Upper lobe of right lung (tissue), 1 donor: ENCODE measurements around the gene USP10. TPM values are rescaled to one million over a fixed set of nuclear protein-coding genes. Genes with fewer than 3 reads are reported as not detected.

Experiments
- ATAC-seq: fragments of 200-7000 bp; cut with Tn5 transposase; one replicate; pipeline ENCODE4 v1.9.1; 2020; ENCODE audit warnings: mild to moderate bottlenecking, moderate library complexity
- DNase-seq: peaks from one replicate; pipeline ENCODE4 v3.0.0-alpha.2; 2020
- H3K27ac ChIP-seq: fragments of 200-600 bp; one replicate; pipeline ENCODE4 v1.8.0; 2022
- H3K27me3 ChIP-seq: fragments of 200-600 bp; one replicate; pipeline ENCODE4 v1.8.0; 2022; ENCODE audit warnings: mild to moderate bottlenecking
- H3K36me3 ChIP-seq: fragments of 200-600 bp; one replicate; pipeline ENCODE4 v1.8.0; 2022
- H3K4me1 ChIP-seq: fragments of 200-600 bp; one replicate; pipeline ENCODE4 v1.8.0; 2022
- H3K4me3 ChIP-seq: fragments of 200-600 bp; one replicate; pipeline ENCODE4 v1.8.0; 2022; ENCODE audit warnings: mild to moderate bottlenecking
- H3K9me3 ChIP-seq: fragments of 200-600 bp; one replicate; pipeline ENCODE4 v1.8.0; 2022
- CTCF ChIP-seq: fragments of 200-600 bp; IDR thresholded peaks from one replicate; pipeline ENCODE4 v1.8.0; 2022; ENCODE audit warnings: antibody characterized with exemption
- intact Hi-C: fragments of 100-400 bp; cut with DNase I; formaldehyde crosslinking; loops from one replicate; pipeline ENCODE4 v1.11.0; 2022
- long read RNA-seq: library from polyadenylated mRNA; unstranded; transcript quantifications from one replicate; pipeline ENCODE4 v2.0.0, GENCODE V29; 2021
- total RNA-seq: library from RNA; stranded (reverse); fragmentation: NEBNext Ultra II Directional; extraction: Animal tissue kit (Norgen Biotek cat#: 25700); gene quantifications from one replicate; pipeline ENCODE4 v1.2.1, GENCODE V29; 2021
- donor health status: DM: no; HTN: yes; CAD: no; lungs with severe emphysema.

Gene USP10, protein sequence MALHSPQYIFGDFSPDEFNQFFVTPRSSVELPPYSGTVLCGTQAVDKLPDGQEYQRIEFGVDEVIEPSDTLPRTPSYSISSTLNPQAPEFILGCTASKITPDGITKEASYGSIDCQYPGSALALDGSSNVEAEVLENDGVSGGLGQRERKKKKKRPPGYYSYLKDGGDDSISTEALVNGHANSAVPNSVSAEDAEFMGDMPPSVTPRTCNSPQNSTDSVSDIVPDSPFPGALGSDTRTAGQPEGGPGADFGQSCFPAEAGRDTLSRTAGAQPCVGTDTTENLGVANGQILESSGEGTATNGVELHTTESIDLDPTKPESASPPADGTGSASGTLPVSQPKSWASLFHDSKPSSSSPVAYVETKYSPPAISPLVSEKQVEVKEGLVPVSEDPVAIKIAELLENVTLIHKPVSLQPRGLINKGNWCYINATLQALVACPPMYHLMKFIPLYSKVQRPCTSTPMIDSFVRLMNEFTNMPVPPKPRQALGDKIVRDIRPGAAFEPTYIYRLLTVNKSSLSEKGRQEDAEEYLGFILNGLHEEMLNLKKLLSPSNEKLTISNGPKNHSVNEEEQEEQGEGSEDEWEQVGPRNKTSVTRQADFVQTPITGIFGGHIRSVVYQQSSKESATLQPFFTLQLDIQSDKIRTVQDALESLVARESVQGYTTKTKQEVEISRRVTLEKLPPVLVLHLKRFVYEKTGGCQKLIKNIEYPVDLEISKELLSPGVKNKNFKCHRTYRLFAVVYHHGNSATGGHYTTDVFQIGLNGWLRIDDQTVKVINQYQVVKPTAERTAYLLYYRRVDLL
- 59.6 TPM for total RNA-seq
- long read RNA-seq, transcript USP10-201 (14 exons, 3,009 nt): major isoform, 53 of 83 reads
- long read RNA-seq, partial matches to known transcripts: 23 of 83 reads
- long read RNA-seq, other reads (novel, unspliced or antisense): 7 of 83 reads

DNA sequence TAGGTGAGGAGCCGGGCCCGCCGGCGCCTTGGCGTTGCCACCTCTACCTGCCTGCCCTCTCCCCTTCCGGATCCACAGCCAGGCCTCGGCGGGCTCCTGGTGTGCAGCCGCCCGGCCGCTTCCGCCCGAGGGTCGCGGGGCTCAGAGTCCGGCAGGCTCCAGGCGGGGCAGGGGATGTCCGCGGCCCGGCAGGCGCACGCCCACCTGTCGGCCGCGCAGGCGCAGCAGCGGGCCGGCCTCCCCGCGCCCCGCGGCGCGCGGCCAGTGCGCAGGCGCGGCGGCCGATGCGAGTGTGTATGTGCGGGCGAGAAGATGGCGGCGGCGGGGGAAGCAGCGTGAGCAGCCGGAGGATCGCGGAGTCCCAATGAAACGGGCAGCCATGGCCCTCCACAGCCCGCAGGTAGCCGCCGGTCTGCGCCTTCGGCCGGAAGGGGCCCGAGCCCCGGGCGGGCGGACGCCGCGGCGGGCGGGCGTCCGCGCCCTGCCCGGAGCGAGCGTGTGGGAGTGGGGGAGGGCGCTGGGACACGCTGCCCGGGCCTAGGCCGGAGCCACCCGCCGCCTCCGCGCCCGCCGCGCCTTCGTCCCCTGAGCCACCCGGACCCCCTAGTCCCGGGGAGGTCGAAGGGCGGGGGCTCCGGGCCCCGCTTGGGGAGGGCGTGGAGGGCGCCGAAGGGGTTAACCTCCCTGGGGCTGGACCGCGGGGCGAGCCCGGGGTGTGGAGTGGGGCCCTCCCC lies at the start of gene USP10:
Gene USP10 (plus strand): TSS at position 289 of the 734 bp plus-strand sequence. CDS start 91 bp downstream, at position 380.
- ATAC-seq (peak; percentile 95), DNase-seq (peak; percentile 91)
- TF ChIP-seq CTCF: no peak
- H3K27me3 ChIP-seq: no peaks in the 10 kb centered on the region
- H3K27ac ChIP-seq: peak within 1 kb of the TSS; percentile 89
- H3K4me1 ChIP-seq: peaks cover 25% of the 10 kb centered on the region
- H3K9me3 ChIP-seq: no peaks in the 10 kb centered on the region
- H3K36me3 ChIP-seq: no peaks in the 10 kb centered on the region
- intact Hi-C loops: no loop called here
- H3K4me3 ChIP-seq: peak within 1 kb of the TSS; percentile 93

GRCh38 chr16:84650062-84650991 lies 49.5 kb upstream of the USP10 start:
- Histone ChIP-seq H3K9me3 (no peaks in the 10 kb centered on the region), H3K36me3 (peaks cover 37% of the 10 kb centered on the region), H3K4me1 (peaks cover 19% of the 10 kb centered on the region), H3K4me3 (no peak overlapping the region), H3K27ac (peak overlapping the region; percentile 75), H3K27me3 (no peaks in the 10 kb centered on the region)
- no peak for ATAC-seq
- no peak for TF ChIP-seq CTCF
- intact Hi-C loops: no loop called here
- DNase-seq: no peak

DNA sequence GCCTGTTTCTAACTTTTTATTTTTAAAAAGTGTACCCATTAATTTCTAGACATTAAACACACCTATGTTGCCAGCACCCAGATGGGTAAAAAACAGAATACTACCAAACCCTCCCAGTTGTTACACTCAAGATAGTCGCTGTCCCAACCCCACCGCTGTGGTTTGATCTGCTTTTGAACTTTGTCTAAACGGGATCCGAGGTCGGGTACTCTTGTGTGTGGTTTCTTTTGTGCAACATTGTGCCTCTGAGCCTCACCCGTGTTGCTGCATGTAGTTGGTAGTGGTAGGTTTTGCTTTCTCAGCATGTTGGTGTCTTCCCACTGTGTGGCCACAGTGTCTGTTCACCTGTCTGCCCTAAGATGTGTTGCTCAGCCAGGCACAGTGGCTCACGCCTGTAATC lies 47.2 kb upstream of the USP10 start:
- Histone ChIP-seq H3K9me3 (no peaks in the 10 kb centered on the region), H3K4me3 (no peak overlapping the region), H3K4me1 (peaks cover 18% of the 10 kb centered on the region), H3K36me3 (peaks cover 54% of the 10 kb centered on the region), H3K27ac (no peak overlapping the region), H3K27me3 (no peaks in the 10 kb centered on the region)
- DNase-seq (no peak), ATAC-seq (no peak)
- TF ChIP-seq CTCF: no peak
- intact Hi-C loops: no loop called here

DNA sequence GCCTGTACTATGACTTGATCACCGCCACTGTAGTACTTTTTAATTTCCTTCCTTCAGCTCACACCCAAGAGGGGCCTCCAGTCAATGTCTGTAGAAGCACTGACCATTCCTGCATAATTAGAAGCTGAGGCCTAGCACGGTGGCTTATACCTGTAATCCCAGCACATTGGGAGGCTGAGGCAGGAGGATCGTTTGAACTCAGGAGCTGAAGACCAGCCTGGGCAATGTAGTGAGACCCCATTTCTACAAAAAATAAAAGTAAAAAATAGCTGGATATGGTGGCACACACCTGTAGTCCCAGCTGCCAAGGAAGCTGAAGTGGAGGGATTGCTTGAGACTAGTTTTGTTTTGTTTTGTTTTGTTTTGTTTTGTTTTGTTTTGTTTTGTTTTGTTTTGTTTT lies 45.6 kb upstream of the USP10 start:
- no peak for TF ChIP-seq CTCF
- H3K4me1 ChIP-seq: peaks cover 10% of the 10 kb centered on the region
- H3K4me3 ChIP-seq: no peak overlapping the region
- no peaks in the 10 kb centered on the region for H3K27me3 ChIP-seq
- no peaks in the 10 kb centered on the region for H3K9me3 ChIP-seq
- no peak overlapping the region for H3K27ac ChIP-seq
- peaks cover 71% of the 10 kb centered on the region for H3K36me3 ChIP-seq
- DNase-seq (no peak), ATAC-seq (no peak)
- intact Hi-C loops: no loop called here
